ENCODE measurements around the gene RNF220. TPM values are rescaled to one million over a fixed set of nuclear protein-coding genes. Genes with fewer than 3 reads are reported as not detected.

RNF220 gene
- total RNA-seq, 2 donors from 2014 or later, result 53.3 to 62.0 TPM

GRCh38 chr1:44545961-44546360 is 140.9 kb downstream of the RNF220 start:
- no peaks in the 10 kb centered on the region for H3K36me3 ChIP-seq
- no peaks in the 10 kb centered on the region for H3K9me3 ChIP-seq
- intact Hi-C loops (cut with DNase I), result no loop called here
- H3K4me1 ChIP-seq, result no peaks in the 10 kb centered on the region
- H3K27ac ChIP-seq, result no peak overlapping the region
- DNase-seq, result no peak
- no peak for TF ChIP-seq CTCF (IDR thresholded peaks at IDR 0.05)
- H3K4me3 ChIP-seq, result no peak overlapping the region
- H3K9ac ChIP-seq (ENCODE audit: low read depth in 2 of 2, low read length in 2 of 2), result no peak overlapping the region
- H3K27me3 ChIP-seq, result no peaks in the 10 kb centered on the region

GRCh38 chr1:44546403-44547053 is 141.5 kb downstream of the RNF220 start:
- no peak for DNase-seq
- no peak overlapping the region for H3K4me3 ChIP-seq
- H3K27ac ChIP-seq, result no peak overlapping the region
- intact Hi-C loops (cut with DNase I), result no loop called here
- no peaks in the 10 kb centered on the region for H3K9me3 ChIP-seq
- H3K4me1 ChIP-seq, result no peaks in the 10 kb centered on the region
- no peak overlapping the region for H3K9ac ChIP-seq (ENCODE audit: low read depth in 2 of 2, low read length in 2 of 2)
- H3K27me3 ChIP-seq, result no peaks in the 10 kb centered on the region
- no peak for TF ChIP-seq CTCF (IDR thresholded peaks at IDR 0.05)
- no peaks in the 10 kb centered on the region for H3K36me3 ChIP-seq

GRCh38 chr1:44547361-44547760 is 142.3 kb downstream of the RNF220 start:
- Histone ChIP-seq H3K27ac (no peak overlapping the region), H3K9me3 (no peaks in the 10 kb centered on the region), H3K4me1 (no peaks in the 10 kb centered on the region), H3K4me3 (no peak overlapping the region), H3K36me3 (no peaks in the 10 kb centered on the region), H3K9ac (ENCODE audit: low read depth in 2 of 2, low read length in 2 of 2) (no peak overlapping the region), H3K27me3 (no peaks in the 10 kb centered on the region)
- intact Hi-C loops (cut with DNase I), result no loop called here
- TF ChIP-seq CTCF (IDR thresholded peaks at IDR 0.05), result no peak
- DNase-seq, result no peak

- intact Hi-C loops (cut with DNase I), result no loop called here
- TF ChIP-seq CTCF (IDR thresholded peaks at IDR 0.05), result no peak
- no peaks in the 10 kb centered on the region for H3K9me3 ChIP-seq
Observed at GRCh38 chr1:44547837-44548236, 142.8 kb downstream of the RNF220 start.

GRCh38 chr1:44549510-44549909 is 144.5 kb downstream of the RNF220 start:
- no peak overlapping the region for H3K4me3 ChIP-seq
- intact Hi-C loops (cut with DNase I), result no loop called here
- no peaks in the 10 kb centered on the region for H3K9me3 ChIP-seq
- no peak for TF ChIP-seq CTCF (IDR thresholded peaks at IDR 0.05)
- no peaks in the 10 kb centered on the region for H3K27me3 ChIP-seq
- H3K27ac ChIP-seq, result no peak overlapping the region
- DNase-seq, result no peak
- no peaks in the 10 kb centered on the region for H3K4me1 ChIP-seq
- no peaks in the 10 kb centered on the region for H3K36me3 ChIP-seq
- no peak overlapping the region for H3K9ac ChIP-seq (ENCODE audit: low read depth in 2 of 2, low read length in 2 of 2)

More at GRCh38 chr1:44547837-44548236, 142.8 kb downstream of the RNF220 start:
- Histone ChIP-seq H3K27me3 (no peaks in the 10 kb centered on the region), H3K27ac (no peak overlapping the region), H3K4me1 (no peaks in the 10 kb centered on the region), H3K9ac (ENCODE audit: low read depth in 2 of 2, low read length in 2 of 2) (no peak overlapping the region), H3K4me3 (no peak overlapping the region), H3K36me3 (no peaks in the 10 kb centered on the region)
- DNase-seq, result no peak

All from colonic mucosa (tissue), 4 donors.